ENCODE data around the gene NTRK3. TPM values are rescaled to one million over a fixed set of nuclear protein-coding genes. Genes with fewer than 3 reads are reported as not detected.

NTRK3 gene
- total and polyA plus RNA-seq, 2 donors (not counting 3 experiments of a cell fraction or from before 2014, with no cell fraction given), result not detected

DNA sequence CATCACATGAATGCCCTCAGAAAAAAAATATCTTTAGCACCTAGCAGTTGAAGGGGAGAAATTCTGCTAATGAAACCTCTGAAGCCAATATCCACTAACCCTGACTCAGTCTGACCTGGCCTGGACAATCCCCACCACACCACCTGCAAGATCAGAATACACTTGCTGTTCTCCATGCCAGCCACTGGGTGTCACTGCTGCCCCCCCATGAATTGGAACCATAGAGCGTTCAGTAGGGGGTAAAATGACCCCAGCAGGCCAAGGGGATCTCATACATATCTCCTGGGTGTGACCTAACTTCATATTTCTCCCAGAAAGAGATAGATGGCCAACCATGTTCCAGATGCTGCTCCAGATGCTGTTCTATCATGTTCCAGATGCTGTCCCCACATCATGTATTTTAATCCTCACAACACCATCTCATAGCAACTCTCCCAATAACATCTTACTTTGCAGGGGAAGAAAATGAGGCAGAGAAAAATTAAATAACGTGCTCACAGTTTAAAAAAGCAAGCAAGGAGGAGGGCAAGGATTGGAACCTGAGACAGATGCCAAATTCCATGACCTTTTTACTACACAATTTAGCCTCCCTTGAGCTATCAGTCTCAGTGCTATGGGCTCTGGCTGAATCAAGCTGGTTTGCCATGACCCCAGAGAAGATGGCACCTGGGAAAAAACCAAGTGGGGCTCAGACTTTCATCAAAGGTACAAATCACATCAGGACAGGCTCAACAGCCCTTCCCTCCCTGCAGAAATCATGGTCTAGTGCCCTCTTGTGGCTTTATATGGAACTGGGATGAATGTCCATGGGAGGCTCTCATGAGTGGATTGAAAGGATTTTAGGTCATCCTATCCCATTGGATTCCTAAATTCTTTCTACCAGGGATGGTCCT, 12.4 kb downstream of the NTRK3 start:
- DNase-seq (ENCODE audit: low read depth, low spot score) (peak; percentile 22), FAIRE-seq (peak; percentile 68)
- Histone ChIP-seq H4K20me1 (replicated peaks; ENCODE audit: control insufficient read depth, extremely low read depth, insufficient read depth, low read length) (no peaks in the 10 kb centered on the region), H3K27ac (ENCODE audit: insufficient read depth, low read depth, low read length) (no peak overlapping the region), H3K4me1 (ENCODE audit: control insufficient read depth, extremely low read depth, insufficient read depth, low read length) (no peaks in the 10 kb centered on the region), H3K36me3 (ENCODE audit: control insufficient read depth in 2 of 2, extremely low read depth in 1 of 2, insufficient read depth in 2 of 2, low read length in 2 of 2) (no peaks in the 10 kb centered on the region), H2AFZ (ENCODE audit: low read depth, low read length) (no peak overlapping the region), H3K9ac (replicated peaks; ENCODE audit: extremely low read depth, insufficient read depth, low read length) (no peak overlapping the region), H3K27me3 (ENCODE audit: control insufficient read depth in 2 of 2, insufficient read depth in 2 of 2, low read length in 2 of 2) (no peaks in the 10 kb centered on the region), H3K4me2 (ENCODE audit: insufficient read depth, low read length) (no peak overlapping the region), H3K9me1 (replicated peaks; ENCODE audit: control insufficient read depth, extremely low read depth, insufficient read depth, low read length) (no peaks in the 10 kb centered on the region), H3K9me3 (replicated peaks; ENCODE audit: control insufficient read depth, insufficient read depth, low read length) (no peaks in the 10 kb centered on the region), H3K4me3 (replicated peaks in 1 of 3; ENCODE audit: insufficient read depth in 1 of 3, low read depth in 1 of 3, low read length in 3 of 3) (no peak overlapping the region), H3K79me2 (ENCODE audit: control insufficient read depth, insufficient read depth, low read length) (no peaks in the 10 kb centered on the region)
- no peak for TF ChIP-seq MYC (IDR thresholded peaks at IDR 0.05; ENCODE audit: low read depth, low read length)
- peak; percentile 50 to 54 for TF ChIP-seq CTCF (IDR thresholded peaks at IDR 0.05; ENCODE audit: extremely low read depth in 1 of 2, insufficient read depth in 1 of 2, low read depth in 1 of 2, low read length in 2 of 2)
- ChIA-PET POLR2A (no interaction called here), CTCF (interaction anchor here (0.9 to 6.0 kb wide), 2 partner anchors 30 to 575 kb away, joined by 3 to 40 read pairs; no protein-coding TSS in a partner anchor)
- BruUV-seq (replicated peaks), result no TSS peak
- dilution Hi-C loops (cut with MboI; ENCODE audit: extremely low pct_ligation_motif_present, low sequenced_read_pairs) (no loop called here), intact Hi-C loops (cut with micrococcal nuclease) (loop anchor here (1.0 to 10.0 kb wide), 2 partner anchors 206 to 629 kb away; no protein-coding TSS in a partner anchor)

Data from endothelial cell of umbilical vein (primary cell).